Kidney (tissue), 14 donors: ENCODE data around the gene KIRREL3. TPM values are rescaled to one million over a fixed set of nuclear protein-coding genes. Genes with fewer than 3 reads are reported as not detected.

Experiments used
- DNase-seq, 5 donors: peaks; one replicate each; pipeline ENCODE4 v3.0.0-alpha.2; 2013 to 2020
- FAIRE-seq: peaks from 2 replicates; lab custom pipeline; 2012; peaks lifted over from hg19 to GRCh38; lab: Jason Lieb, UNC
- H3K27ac ChIP-seq, 2 donors: one replicate each; pipeline ENCODE4 v1.7.0; 2013; ENCODE audit warnings: low read depth in 2 of 2, low read length in 2 of 2, inconsistent platforms in 1 of 2
- H3K27me3 ChIP-seq: one replicate; pipeline ENCODE4 v1.7.1; 2013; ENCODE audit warnings: low read length, inconsistent platforms; ENCODE audit not compliant: control insufficient read depth, insufficient read depth
- H3K36me3 ChIP-seq, 3 donors: one replicate each; pipeline versions ENCODE4 v1.7.0 to v1.7.1; 2013; ENCODE audit warnings: low read length in 3 of 3, control low read depth in 1 of 3, inconsistent platforms in 1 of 3; ENCODE audit not compliant: insufficient read depth in 3 of 3, control insufficient read depth in 2 of 3
- H3K4me1 ChIP-seq, 3 donors: one replicate each; pipeline versions ENCODE4 v1.7.0 to v1.7.1; 2013; ENCODE audit warnings: low read length in 3 of 3, inconsistent platforms in 1 of 3, low read depth in 1 of 3; ENCODE audit not compliant: control insufficient read depth in 2 of 3, insufficient read depth in 2 of 3
- H3K4me3 ChIP-seq, 3 donors: one replicate each; pipeline versions ENCODE4 v1.7.0 to v1.8.1; 2013; ENCODE audit warnings: low read length in 3 of 3, control low read depth in 1 of 3, inconsistent platforms in 1 of 3
- H3K9ac ChIP-seq, 3 donors: one replicate each; pipeline versions ENCODE4 v1.7.0 to v1.7.1; 2013; ENCODE audit warnings: low read length in 3 of 3, control low read depth in 1 of 3, inconsistent platforms in 1 of 3
- H3K9me3 ChIP-seq, 3 donors: one replicate each; pipeline versions ENCODE4 v1.7.0 to v1.7.1; 2013; ENCODE audit warnings: low read length in 3 of 3, control low read depth in 1 of 3, inconsistent platforms in 1 of 3; ENCODE audit not compliant: control insufficient read depth in 2 of 3, insufficient read depth in 1 of 3
- intact Hi-C: fragments of 100-400 bp; cut with DNase I; formaldehyde crosslinking; loops from one replicate; pipeline ENCODE4 v1.11.1; 2022
- polyA plus RNA-seq: library from polyadenylated mRNA; stranded (reverse); fragments of 350-450 nt; fragmentation: Illumina TruSeq; extraction: RNeasy Lipid Tissue Mini Kit (QIAGEN cat#74804); gene quantifications from one replicate; pipeline ENCODE4 v1.2.3, GENCODE V29; 2014; ENCODE audit warnings: low read depth, low replicate concordance; ENCODE audit not compliant: insufficient read depth
- total RNA-seq: library from RNA; stranded (reverse); fragmentation: NEBNext Ultra II Directional; extraction: Animal tissue kit (Norgen Biotek cat#: 25700); gene quantifications from one replicate; pipeline ENCODE4 v1.2.1, GENCODE V29; 2021
- TF ChIP-seq, protein P1 (sequence below): IDR thresholded peaks from 3 replicates; pipeline ENCODE4 v1.5.1; 2012; ENCODE audit warnings: mild to moderate bottlenecking, moderate library complexity, borderline replicate concordance; ENCODE audit not compliant: insufficient read depth; ENCODE audit errors: extremely low read depth
- donor health status: control.
- donor health status: control.
- donor health status: control.
- donor health status: control.
- donor health status: control.
- donor health status: DM: yes; HTN: yes; CAD: no.
- donor health status: Normal renal cell carcinoma (clear cell type).

The KIRREL3 gene
- total and polyA plus RNA-seq, 2 donors from 2014 or later, result 0.19 to 0.22 TPM

DNA sequence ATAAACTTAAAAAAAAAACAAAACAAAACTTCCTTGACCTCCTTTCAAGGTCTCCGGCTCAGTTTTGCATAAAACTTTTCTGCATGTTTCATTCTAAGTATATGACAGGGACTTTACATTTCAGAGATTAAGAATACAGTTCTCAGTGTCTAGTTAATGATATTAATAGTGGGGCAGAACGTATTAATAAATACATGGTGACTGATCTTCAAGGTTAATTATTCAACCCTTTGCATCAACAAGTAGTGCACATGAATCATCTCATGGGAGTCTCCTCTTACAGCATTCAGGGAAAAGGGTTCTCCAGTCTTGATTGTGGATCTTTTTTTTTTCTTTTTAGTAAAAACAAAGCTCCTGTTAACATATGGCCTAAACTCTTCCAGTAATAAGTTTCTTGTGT, 146.8 kb downstream of the KIRREL3 start:
- H3K4me1 ChIP-seq, result no peaks in the 10 kb centered on the region
- FAIRE-seq (no peak), DNase-seq (peak in 1 of 5 donors; percentile 39)
- H3K27me3 ChIP-seq, result no peaks in the 10 kb centered on the region
- H3K27ac ChIP-seq, result no peak overlapping the region
- TF ChIP-seq, protein P1, sequence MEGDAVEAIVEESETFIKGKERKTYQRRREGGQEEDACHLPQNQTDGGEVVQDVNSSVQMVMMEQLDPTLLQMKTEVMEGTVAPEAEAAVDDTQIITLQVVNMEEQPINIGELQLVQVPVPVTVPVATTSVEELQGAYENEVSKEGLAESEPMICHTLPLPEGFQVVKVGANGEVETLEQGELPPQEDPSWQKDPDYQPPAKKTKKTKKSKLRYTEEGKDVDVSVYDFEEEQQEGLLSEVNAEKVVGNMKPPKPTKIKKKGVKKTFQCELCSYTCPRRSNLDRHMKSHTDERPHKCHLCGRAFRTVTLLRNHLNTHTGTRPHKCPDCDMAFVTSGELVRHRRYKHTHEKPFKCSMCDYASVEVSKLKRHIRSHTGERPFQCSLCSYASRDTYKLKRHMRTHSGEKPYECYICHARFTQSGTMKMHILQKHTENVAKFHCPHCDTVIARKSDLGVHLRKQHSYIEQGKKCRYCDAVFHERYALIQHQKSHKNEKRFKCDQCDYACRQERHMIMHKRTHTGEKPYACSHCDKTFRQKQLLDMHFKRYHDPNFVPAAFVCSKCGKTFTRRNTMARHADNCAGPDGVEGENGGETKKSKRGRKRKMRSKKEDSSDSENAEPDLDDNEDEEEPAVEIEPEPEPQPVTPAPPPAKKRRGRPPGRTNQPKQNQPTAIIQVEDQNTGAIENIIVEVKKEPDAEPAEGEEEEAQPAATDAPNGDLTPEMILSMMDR, result no peak
- no peaks in the 10 kb centered on the region for H3K9me3 ChIP-seq
- intact Hi-C loops, result no loop called here
- no peak overlapping the region for H3K4me3 ChIP-seq
- H3K36me3 ChIP-seq, result no peaks in the 10 kb centered on the region
- no peak overlapping the region for H3K9ac ChIP-seq

GRCh38 chr11:126844789-126845188, 155.8 kb downstream of the KIRREL3 start:
- FAIRE-seq, result no peak
- Histone ChIP-seq H3K27ac (no peak overlapping the region), H3K27me3 (no peaks in the 10 kb centered on the region), H3K9me3 (peaks cover 0 to 2% (median 0%) of the 10 kb centered on the region in 3 donors), H3K36me3 (no peaks in the 10 kb centered on the region), H3K9ac (no peak overlapping the region), H3K4me3 (no peak overlapping the region), H3K4me1 (no peaks in the 10 kb centered on the region)
- TF ChIP-seq, protein P1, result no peak
- DNase-seq, result no peak
- intact Hi-C loops, result no loop called here

DNA sequence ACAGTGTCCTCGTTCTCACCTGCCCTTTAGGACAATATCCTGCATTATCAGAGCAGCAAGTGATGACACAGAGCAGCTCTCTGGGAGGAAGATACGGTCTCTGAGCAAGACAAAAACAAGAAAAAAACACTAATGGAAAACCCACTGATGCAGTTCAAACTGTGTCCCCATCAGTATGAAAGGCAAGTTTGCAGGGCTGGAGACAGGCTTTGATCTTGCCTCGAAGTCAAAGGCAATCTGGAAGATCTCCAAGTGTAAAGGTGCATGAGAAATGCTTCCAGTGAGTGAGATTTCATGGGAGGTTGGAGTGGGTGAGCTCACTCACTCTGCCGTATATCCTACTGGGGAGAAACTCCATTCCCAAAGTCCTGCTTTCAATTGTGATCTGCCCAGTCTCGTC, 157.5 kb downstream of the KIRREL3 start:
- Histone ChIP-seq H3K9ac (no peak overlapping the region), H3K4me3 (no peak overlapping the region), H3K27ac (no peak overlapping the region), H3K36me3 (no peaks in the 10 kb centered on the region), H3K4me1 (peaks cover 0 to 3% (median 0%) of the 10 kb centered on the region in 3 donors), H3K27me3 (no peaks in the 10 kb centered on the region), H3K9me3 (peaks cover 0 to 2% (median 0%) of the 10 kb centered on the region in 3 donors)
- no peak for FAIRE-seq
- intact Hi-C loops, result no loop called here
- TF ChIP-seq, protein P1, result no peak
- DNase-seq, result peak in 2 of 5 donors; percentile 66 to 67

DNA sequence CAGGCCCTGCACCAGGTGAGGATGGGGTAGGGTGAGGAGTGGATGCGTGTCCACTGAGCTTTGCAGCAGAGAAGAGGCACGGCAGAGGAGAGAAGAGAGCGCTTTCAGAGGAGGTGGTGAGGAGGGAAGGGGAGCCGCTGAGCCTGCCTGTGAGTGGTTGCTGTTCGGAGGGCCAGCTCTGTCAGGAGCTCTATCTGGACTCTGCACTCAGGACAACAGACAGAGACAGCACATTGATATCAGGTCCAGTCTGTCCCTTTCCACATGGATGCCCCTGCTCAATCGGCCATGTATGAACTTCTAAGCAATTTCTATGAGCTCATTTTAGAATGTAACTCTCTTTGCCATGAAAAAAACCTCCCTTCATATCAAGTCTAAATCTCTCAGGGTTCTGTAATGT, 158.6 kb downstream of the KIRREL3 start:
- TF ChIP-seq, protein P1, result no peak
- Histone ChIP-seq H3K4me1 (peaks cover 0 to 3% (median 0%) of the 10 kb centered on the region in 3 donors), H3K36me3 (no peaks in the 10 kb centered on the region), H3K9me3 (peaks cover 0 to 2% (median 0%) of the 10 kb centered on the region in 3 donors), H3K27ac (peak overlapping the region; percentile 23 to 52), H3K4me3 (no peak overlapping the region), H3K9ac (no peak overlapping the region), H3K27me3 (no peaks in the 10 kb centered on the region)
- intact Hi-C loops, result no loop called here
- FAIRE-seq, result no peak
- DNase-seq, result peak in 2 of 5 donors; percentile 19 to 42
